SHP77 (cell line): Measurements from ENCODE around the gene ZNF384.

ENCODE experiments used
- DNase-seq, 2 experiments: peaks; one replicate each; lab custom pipeline; 2025; lab: John Stamatoyannopoulos, UW

ZNF384 gene

GRCh38 chr12:6653987-6654386 lies 35.2 kb downstream of the ZNF384 start:
- DNase-seq: no peak

GRCh38 chr12:6653342-6653741 lies 35.8 kb downstream of the ZNF384 start:
- no peak for DNase-seq

- DNase-seq: no peak
Observed at GRCh38 chr12:6652391-6652790, 36.8 kb downstream of the ZNF384 start.

- no peak for DNase-seq
Observed at GRCh38 chr12:6650832-6651231, 38.3 kb downstream of the ZNF384 start.

GRCh38 chr12:6647083-6647604 lies 42.0 kb downstream of the ZNF384 start, which contains the start of gene ACRBP:
Gene ACRBP, minus strand, starts transcription at chr12:6647432. Its CDS starts 66 bp downstream, at chr12:6647366.
- no peak for DNase-seq

- no peak for DNase-seq
Observed at GRCh38 chr12:6646276-6647082, 42.7 kb downstream of the ZNF384 start.

GRCh38 chr12:6644903-6645302 lies 44.3 kb downstream of the ZNF384 start:
- no peak for DNase-seq

- DNase-seq: no peak
Observed at GRCh38 chr12:6644257-6644596, 44.9 kb downstream of the ZNF384 start.

- no peak for DNase-seq
Observed at GRCh38 chr12:6643569-6644256, 45.5 kb downstream of the ZNF384 start.

GRCh38 chr12:6641131-6641530 lies 48.0 kb downstream of the ZNF384 start:
- no peak for DNase-seq

GRCh38 chr12:6640497-6640896 lies 48.7 kb downstream of the ZNF384 start:
- no peak for DNase-seq

- no peak for DNase-seq
Observed at GRCh38 chr12:6639151-6639801, 49.9 kb downstream of the ZNF384 start.

- DNase-seq: no peak
Observed at GRCh38 chr12:6638305-6638704, 50.9 kb downstream of the ZNF384 start.

- no peak for DNase-seq
Observed at GRCh38 chr12:6635856-6636531, 53.2 kb downstream of the ZNF384 start, which contains the start of gene LPAR5. Gene LPAR5, minus strand, starts transcription at chr12:6635959. Its CDS starts 14,711 bp downstream, at chr12:6621248.

- no peak for DNase-seq
Observed at GRCh38 chr12:6635375-6635855, 53.8 kb downstream of the ZNF384 start.

- no peak for DNase-seq
Observed at GRCh38 chr12:6632026-6632983, 56.9 kb downstream of the ZNF384 start.

- no peak for DNase-seq
Observed at GRCh38 chr12:6631549-6631961, 57.6 kb downstream of the ZNF384 start.

GRCh38 chr12:6630736-6631135 lies 58.4 kb downstream of the ZNF384 start:
- no peak for DNase-seq

GRCh38 chr12:6627616-6628015 lies 61.6 kb downstream of the ZNF384 start:
- DNase-seq: no peak

GRCh38 chr12:6626654-6627283 lies 62.4 kb downstream of the ZNF384 start:
- DNase-seq: no peak
